Panc1 (cell line): ENCODE measurements around the gene TAGLN. TPM values are rescaled to one million over a fixed set of nuclear protein-coding genes. Genes with fewer than 3 reads are reported as not detected.

Source experiments
- ATAC-seq: fragments of 200-7000 bp; cut with Tn5 transposase; 2 replicates; pipeline ENCODE4 v1.9.1; 2020; ENCODE audit warnings: mild to moderate bottlenecking, moderate library complexity
- BruUV-seq: library from RNA; stranded (reverse); fragments of 400-500 nt; replicated peaks from 2 replicates; lab custom pipeline; 2021; lab: Mats Ljungman, UMichigan
- CTCF ChIA-PET: fragments of 300-600 bp; sonication (Branson Sonifier 250); formaldehyde crosslinking; loops from one replicate; lab custom pipeline; 2022; ENCODE audit warnings: antibody characterized with exemption; lab: Charles Lee
- POLR2A ChIA-PET: fragments of 300-600 bp; sonication (Branson Sonifier 250); formaldehyde crosslinking; loops from one replicate; lab custom pipeline; 2022; ENCODE audit warnings: antibody characterized with exemption; lab: Charles Lee
- DNase-seq: peaks from one replicate; pipeline ENCODE4 v3.0.0-alpha.2; 2010; ENCODE audit warnings: low read depth, low spot score
- H3K27ac ChIP-seq: 2 replicates; pipeline ENCODE4 v1.5.1; 2011; ENCODE audit warnings: mild to moderate bottlenecking, low read length, inconsistent platforms
- H3K27me3 ChIP-seq: fragments of 200-500 bp; sonication (Bioruptor generic); 2 replicates; pipeline ENCODE4 v1.6.0; 2014; ENCODE audit warnings: low read length, inconsistent platforms; ENCODE audit not compliant: control insufficient read depth, insufficient read depth
- H3K36me3 ChIP-seq: fragments of 200-500 bp; sonication (Bioruptor generic); 2 replicates; pipeline ENCODE4 v1.5.1; 2014; ENCODE audit warnings: inconsistent platforms, mild to moderate bottlenecking, low read length, moderate library complexity; ENCODE audit not compliant: control insufficient read depth, insufficient read depth
- H3K4me1 ChIP-seq: 2 replicates; pipeline ENCODE4 v1.5.1; 2011; ENCODE audit warnings: inconsistent platforms, mild to moderate bottlenecking, low read length, moderate library complexity; ENCODE audit not compliant: control insufficient read depth, insufficient read depth
- H3K4me3 ChIP-seq, 2 experiments: 2 replicates each; pipeline ENCODE4 v1.5.1; 2011 to 2012; ENCODE audit warnings: low read depth in 2 of 2, low read length in 2 of 2, mild to moderate bottlenecking in 2 of 2, inconsistent platforms in 1 of 2, moderate library complexity in 1 of 2
- H3K9me3 ChIP-seq: fragments of 200-500 bp; sonication (Bioruptor generic); 2 replicates; pipeline ENCODE4 v1.5.1; 2014; ENCODE audit warnings: low read depth, mild to moderate bottlenecking, inconsistent platforms, low read length, moderate library complexity; ENCODE audit not compliant: control insufficient read depth, insufficient read depth
- POLR2AphosphoS5 ChIP-seq: IDR thresholded peaks from 2 replicates; pipeline ENCODE4 v1.6.1; 2012; ENCODE audit warnings: mild to moderate bottlenecking, low read depth, low read length, moderate library complexity
- SIN3A ChIP-seq: IDR thresholded peaks from 2 replicates; pipeline ENCODE4 v1.6.1; 2012; ENCODE audit warnings: low read depth, mild to moderate bottlenecking, low read length, moderate library complexity, borderline replicate concordance; ENCODE audit not compliant: insufficient read depth
- TCF7L2 ChIP-seq: IDR thresholded peaks from 2 replicates; pipeline ENCODE4 v1.6.1; 2011; ENCODE audit warnings: mild to moderate bottlenecking, low read depth, low read length, inconsistent platforms
- in situ Hi-C: cut with HindIII; loops from 2 replicates; pipeline ENCODE4 v1.10.0; 2016; ENCODE audit warnings: low sequenced_read_pairs, low pct_unique_long_range_greater_than_20kb
- intact Hi-C: fragments of 100-400 bp; cut with micrococcal nuclease; formaldehyde crosslinking; loops from one replicate; pipeline ENCODE4 v1.10.0; 2022; ENCODE audit not compliant: unreplicated experiment
- total RNA-seq: library from RNA; stranded (reverse); gene quantifications from one replicate; pipeline ENCODE4 v1.2.1, GENCODE V29; 2021; ENCODE audit not compliant: unreplicated experiment
- TF ChIP-seq, protein P1 (sequence below): fragments of 450-650 bp; IDR thresholded peaks from 2 replicates; pipeline ENCODE4 v1.5.1; 2017; ENCODE audit warnings: mild to moderate bottlenecking
- TF ChIP-seq, protein P2 (sequence below), 2 experiments: IDR thresholded peaks; 2 replicates each; pipeline ENCODE4 v1.6.1; 2011 to 2012; ENCODE audit warnings: low read depth in 2 of 2, control low read depth in 1 of 2, low read length in 1 of 2, mild to moderate bottlenecking in 1 of 2, moderate library complexity in 1 of 2; ENCODE audit not compliant: insufficient read depth in 1 of 2

The TAGLN gene
- total RNA-seq, 1 experiment from 2014 or later, result 6.4 TPM

DNA sequence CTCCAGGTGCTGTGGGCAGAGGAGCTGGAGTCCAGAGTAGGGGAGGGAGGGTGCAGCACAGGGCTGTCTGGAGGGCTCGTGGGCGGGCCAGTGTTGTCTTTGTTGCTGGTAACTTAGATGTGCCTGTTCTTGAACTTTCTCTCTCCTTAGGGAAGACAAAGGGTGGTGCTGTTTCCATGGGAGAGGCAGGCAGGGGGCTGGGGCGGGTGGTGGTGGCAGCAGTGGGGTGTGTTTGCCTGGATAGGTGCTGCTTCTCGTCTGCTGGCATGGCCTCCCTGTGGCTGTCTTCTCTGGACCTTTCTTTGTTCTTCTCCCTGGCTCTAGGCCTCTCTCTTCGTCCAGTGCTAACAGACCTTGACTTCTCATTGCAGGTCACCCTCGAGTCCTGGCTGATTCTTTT, 12.2 kb upstream of the TAGLN start:
- ChIA-PET POLR2A (no interaction called here), CTCF (no interaction called here)
- no peak for TF ChIP-seq SIN3A
- TF ChIP-seq, protein P1, sequence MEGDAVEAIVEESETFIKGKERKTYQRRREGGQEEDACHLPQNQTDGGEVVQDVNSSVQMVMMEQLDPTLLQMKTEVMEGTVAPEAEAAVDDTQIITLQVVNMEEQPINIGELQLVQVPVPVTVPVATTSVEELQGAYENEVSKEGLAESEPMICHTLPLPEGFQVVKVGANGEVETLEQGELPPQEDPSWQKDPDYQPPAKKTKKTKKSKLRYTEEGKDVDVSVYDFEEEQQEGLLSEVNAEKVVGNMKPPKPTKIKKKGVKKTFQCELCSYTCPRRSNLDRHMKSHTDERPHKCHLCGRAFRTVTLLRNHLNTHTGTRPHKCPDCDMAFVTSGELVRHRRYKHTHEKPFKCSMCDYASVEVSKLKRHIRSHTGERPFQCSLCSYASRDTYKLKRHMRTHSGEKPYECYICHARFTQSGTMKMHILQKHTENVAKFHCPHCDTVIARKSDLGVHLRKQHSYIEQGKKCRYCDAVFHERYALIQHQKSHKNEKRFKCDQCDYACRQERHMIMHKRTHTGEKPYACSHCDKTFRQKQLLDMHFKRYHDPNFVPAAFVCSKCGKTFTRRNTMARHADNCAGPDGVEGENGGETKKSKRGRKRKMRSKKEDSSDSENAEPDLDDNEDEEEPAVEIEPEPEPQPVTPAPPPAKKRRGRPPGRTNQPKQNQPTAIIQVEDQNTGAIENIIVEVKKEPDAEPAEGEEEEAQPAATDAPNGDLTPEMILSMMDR, result no peak
- no peak for TF ChIP-seq POLR2AphosphoS5
- TF ChIP-seq TCF7L2, result no peak
- TF ChIP-seq, protein P2, sequence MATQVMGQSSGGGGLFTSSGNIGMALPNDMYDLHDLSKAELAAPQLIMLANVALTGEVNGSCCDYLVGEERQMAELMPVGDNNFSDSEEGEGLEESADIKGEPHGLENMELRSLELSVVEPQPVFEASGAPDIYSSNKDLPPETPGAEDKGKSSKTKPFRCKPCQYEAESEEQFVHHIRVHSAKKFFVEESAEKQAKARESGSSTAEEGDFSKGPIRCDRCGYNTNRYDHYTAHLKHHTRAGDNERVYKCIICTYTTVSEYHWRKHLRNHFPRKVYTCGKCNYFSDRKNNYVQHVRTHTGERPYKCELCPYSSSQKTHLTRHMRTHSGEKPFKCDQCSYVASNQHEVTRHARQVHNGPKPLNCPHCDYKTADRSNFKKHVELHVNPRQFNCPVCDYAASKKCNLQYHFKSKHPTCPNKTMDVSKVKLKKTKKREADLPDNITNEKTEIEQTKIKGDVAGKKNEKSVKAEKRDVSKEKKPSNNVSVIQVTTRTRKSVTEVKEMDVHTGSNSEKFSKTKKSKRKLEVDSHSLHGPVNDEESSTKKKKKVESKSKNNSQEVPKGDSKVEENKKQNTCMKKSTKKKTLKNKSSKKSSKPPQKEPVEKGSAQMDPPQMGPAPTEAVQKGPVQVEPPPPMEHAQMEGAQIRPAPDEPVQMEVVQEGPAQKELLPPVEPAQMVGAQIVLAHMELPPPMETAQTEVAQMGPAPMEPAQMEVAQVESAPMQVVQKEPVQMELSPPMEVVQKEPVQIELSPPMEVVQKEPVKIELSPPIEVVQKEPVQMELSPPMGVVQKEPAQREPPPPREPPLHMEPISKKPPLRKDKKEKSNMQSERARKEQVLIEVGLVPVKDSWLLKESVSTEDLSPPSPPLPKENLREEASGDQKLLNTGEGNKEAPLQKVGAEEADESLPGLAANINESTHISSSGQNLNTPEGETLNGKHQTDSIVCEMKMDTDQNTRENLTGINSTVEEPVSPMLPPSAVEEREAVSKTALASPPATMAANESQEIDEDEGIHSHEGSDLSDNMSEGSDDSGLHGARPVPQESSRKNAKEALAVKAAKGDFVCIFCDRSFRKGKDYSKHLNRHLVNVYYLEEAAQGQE (IDR thresholded peaks at IDR 0.05; ENCODE audit: insufficient read depth in 1 of 2, low read depth in 2 of 2, low read length in 1 of 2), result no peak
- in situ Hi-C loops (no loop called here), intact Hi-C loops (no loop called here)
- Histone ChIP-seq H3K27ac (no peak overlapping the region), H3K27me3 (no peaks in the 10 kb centered on the region), H3K4me3 (no peak overlapping the region), H3K36me3 (no peaks in the 10 kb centered on the region), H3K9me3 (no peaks in the 10 kb centered on the region), H3K4me1 (no peaks in the 10 kb centered on the region)
- DNase-seq, result no peak
- ATAC-seq, result no peak
- no TSS peak for BruUV-seq

DNA sequence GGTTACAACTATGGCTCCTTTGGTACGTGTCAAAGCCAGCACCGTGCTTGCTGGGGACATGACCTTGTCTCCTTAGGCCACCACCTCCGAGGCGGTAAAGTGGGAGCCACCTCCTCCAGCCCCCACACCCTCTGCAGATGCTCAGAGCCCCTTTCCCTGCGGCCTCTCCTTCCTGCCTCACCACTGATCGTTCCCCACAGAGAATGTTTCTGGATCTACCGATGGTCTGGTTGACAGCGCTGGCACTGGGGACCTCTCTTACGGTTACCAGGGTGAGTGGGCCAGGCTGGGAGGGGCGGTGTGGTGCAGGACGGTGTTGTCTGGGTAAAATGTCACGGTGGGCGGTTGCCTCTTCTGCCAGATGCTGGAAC, 11.8 kb upstream of the TAGLN start:
- H3K27me3 ChIP-seq, result no peaks in the 10 kb centered on the region
- H3K27ac ChIP-seq, result no peak overlapping the region
- no peak overlapping the region for H3K4me3 ChIP-seq
- no peaks in the 10 kb centered on the region for H3K36me3 ChIP-seq
- no TSS peak for BruUV-seq
- ATAC-seq (no peak), DNase-seq (no peak)
- in situ Hi-C loops (no loop called here), intact Hi-C loops (no loop called here)
- no peaks in the 10 kb centered on the region for H3K4me1 ChIP-seq
- TF ChIP-seq SIN3A (no peak), POLR2AphosphoS5 (no peak), TCF7L2 (no peak)
- TF ChIP-seq, protein P1, result no peak
- TF ChIP-seq, protein P2 (IDR thresholded peaks at IDR 0.05; ENCODE audit: insufficient read depth in 1 of 2, low read depth in 2 of 2, low read length in 1 of 2), result no peak
- POLR2A ChIA-PET, result no interaction called here
- H3K9me3 ChIP-seq, result no peaks in the 10 kb centered on the region
- CTCF ChIA-PET, result no interaction called here
